ENCODE data around the gene PROZ.

The PROZ gene

DNA sequence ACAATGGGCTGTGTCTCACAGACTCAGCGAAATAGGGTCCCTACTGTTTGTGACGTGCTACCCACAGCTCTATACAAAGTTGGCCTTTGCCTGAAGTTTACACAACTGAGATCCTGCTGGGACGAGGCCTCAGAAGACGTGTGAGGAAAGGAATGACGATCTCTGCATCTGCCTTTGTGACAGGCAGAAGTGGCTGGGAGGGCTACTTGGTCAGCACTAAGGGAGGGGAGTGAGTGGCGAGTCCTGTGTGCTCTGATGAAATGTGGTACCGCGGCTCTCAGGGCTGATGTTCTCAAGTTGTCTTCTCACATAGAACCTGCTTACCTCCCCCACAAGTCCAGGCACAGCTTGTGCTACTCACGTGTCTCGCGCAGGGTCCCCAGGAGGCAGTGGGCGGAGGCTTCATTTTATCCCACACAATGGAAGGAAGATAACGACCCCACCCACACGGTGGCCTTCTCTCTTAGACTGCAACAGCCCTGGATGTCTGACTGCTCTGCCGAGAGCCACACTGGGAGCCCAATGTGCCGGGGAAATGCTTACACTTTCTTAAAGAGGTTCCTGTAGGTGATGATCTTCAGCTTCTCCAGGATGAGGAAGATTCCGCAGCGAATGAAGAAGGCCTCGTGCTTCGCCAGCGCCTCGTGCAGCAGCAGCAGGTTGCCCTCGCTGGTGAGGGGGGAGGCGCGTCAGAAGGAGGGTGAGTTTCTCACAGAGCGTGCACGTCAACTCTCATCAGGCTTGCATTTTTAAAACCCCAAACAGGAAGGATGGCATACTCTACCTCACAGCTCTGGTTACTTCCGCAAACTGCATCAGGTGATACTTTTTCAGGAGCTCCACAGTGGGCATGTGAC, 21.2 kb downstream of the PROZ start:
- no peak for DNase-seq (ENCODE audit: low read depth)

DNA sequence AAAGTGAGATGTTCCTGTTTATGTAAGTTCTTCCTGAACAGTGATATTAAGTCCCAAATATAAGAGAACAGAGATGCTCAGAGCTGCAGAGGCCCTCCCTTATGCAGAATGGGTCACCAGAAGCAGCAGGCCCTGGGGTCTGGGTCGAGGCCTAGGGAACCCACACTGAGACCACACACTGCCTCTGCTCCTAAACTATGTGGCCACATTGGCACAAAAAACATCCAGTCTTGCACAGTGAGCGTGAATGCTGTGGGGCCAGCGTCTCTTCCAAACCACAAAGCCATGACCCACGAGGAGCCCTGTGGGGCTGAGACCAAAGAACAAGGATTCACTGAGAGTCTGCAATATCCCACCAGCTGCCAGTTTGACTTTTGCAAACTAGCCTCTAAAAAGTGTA, 23.6 kb downstream of the PROZ start:
- no peak overlapping the region for H3K4me3 ChIP-seq (ENCODE audit: control insufficient read depth, low read depth, low read length)
- no peak for TF ChIP-seq CTCF (conservative IDR thresholded peaks at IDR 0.05; ENCODE audit: control insufficient read depth, insufficient read depth, low read depth, low read length)
- no peak for DNase-seq (ENCODE audit: low read depth)

More for the DNA sequence above, 21.2 kb downstream of the PROZ start:
- H3K4me3 ChIP-seq (ENCODE audit: control insufficient read depth, low read depth, low read length): no peak overlapping the region
- no peak for TF ChIP-seq CTCF (conservative IDR thresholded peaks at IDR 0.05; ENCODE audit: control insufficient read depth, insufficient read depth, low read depth, low read length)

GRCh38 chr13:113183450-113184129, 25.1 kb downstream of the PROZ start:
- no peak for DNase-seq (ENCODE audit: low read depth)
- no peak overlapping the region for H3K4me3 ChIP-seq (ENCODE audit: control insufficient read depth, low read depth, low read length)
- TF ChIP-seq CTCF (conservative IDR thresholded peaks at IDR 0.05; ENCODE audit: control insufficient read depth, insufficient read depth, low read depth, low read length): no peak

- TF ChIP-seq CTCF (conservative IDR thresholded peaks at IDR 0.05; ENCODE audit: control insufficient read depth, insufficient read depth, low read depth, low read length): no peak
- H3K4me3 ChIP-seq (ENCODE audit: control insufficient read depth, low read depth, low read length): no peak overlapping the region
- DNase-seq (ENCODE audit: low read depth): no peak
Measured at GRCh38 chr13:113184568-113185440, 26.4 kb downstream of the PROZ start.

- TF ChIP-seq CTCF (conservative IDR thresholded peaks at IDR 0.05; ENCODE audit: control insufficient read depth, insufficient read depth, low read depth, low read length): no peak
- DNase-seq (ENCODE audit: low read depth): peak; percentile 28
- H3K4me3 ChIP-seq (ENCODE audit: control insufficient read depth, low read depth, low read length): no peak overlapping the region
Measured at GRCh38 chr13:113186061-113186900, 27.8 kb downstream of the PROZ start.

Data from fibroblast of mammary gland (primary cell).